GM21390 (cell line): ENCODE results near the gene CLEC7A.

Experiments
- ATAC-seq: cut with Tn5 transposase; IDR thresholded peaks from one replicate; pipeline ENCODE4 v1.9.1; 2021; ENCODE audit not compliant: unreplicated experiment

Gene CLEC7A

DNA sequence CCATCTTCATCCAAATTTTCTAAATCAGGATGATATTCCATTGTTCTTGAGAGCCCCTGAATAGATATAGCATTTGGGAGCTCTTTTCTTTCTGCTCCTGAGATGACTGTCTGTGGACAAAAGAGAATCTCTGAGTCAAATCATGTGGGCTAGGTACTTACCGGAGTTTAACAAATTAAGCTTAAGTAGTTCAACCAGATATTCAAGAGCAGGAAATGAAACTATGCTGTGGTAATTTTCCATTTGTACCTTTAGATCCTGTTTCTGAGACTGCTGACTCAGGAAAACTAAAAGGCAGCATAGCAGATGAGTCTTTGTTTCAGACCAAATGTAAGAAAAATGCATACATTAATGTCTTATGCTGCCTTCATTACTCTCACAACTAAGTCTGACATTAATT is at the start of gene CLEC7A:
CLEC7A (minus strand) TSS at position 158 of the 400 bp plus-strand sequence; CDS start at position 41, 117 bp downstream.
- ATAC-seq = peak; percentile 84

DNA sequence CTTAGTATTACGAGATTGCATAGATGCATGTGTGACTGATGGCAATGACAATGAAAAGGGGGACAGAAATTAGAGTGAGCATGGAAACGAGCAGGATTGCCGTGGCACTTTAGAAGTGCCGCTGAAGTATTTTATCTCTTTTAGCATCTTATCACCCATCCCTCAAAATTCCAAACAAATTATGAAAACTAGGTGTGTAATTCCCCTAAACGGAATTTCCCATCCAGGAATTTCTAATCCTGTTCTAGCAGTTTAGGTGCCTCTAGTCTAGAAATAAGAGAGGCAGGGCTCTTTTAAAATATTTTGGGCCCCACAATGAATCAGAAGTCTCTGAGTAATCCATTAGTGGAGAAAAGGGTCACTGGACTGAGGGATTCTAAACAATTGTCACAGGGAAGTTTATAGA is 49.8 kb upstream of the CLEC7A start:
- ATAC-seq = no peak

DNA sequence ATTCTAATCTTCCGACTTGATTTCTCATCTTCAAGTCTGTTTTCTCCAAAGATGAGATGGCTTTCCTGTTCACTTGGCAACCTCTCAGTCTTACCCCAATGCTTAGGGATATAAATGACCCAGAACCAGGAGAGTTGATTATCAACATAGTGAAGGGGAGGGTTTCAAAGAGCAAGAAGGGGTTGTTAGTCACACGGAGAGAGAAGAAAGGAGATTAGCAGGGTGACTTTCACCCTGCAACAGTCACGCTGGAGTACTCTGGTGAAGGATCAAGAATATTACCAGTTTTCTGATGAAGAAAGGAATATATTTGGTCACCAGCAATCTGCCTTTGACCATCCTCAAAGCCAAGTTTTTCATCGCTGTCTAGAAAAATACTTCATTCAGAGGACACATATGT is 48.8 kb upstream of the CLEC7A start, which contains the start of gene TMEM52B:
TMEM52B (plus strand) TSS at position 212 of the 400 bp plus-strand sequence. CDS start 543 bp downstream, outside the sequence.
- ATAC-seq = no peak

DNA sequence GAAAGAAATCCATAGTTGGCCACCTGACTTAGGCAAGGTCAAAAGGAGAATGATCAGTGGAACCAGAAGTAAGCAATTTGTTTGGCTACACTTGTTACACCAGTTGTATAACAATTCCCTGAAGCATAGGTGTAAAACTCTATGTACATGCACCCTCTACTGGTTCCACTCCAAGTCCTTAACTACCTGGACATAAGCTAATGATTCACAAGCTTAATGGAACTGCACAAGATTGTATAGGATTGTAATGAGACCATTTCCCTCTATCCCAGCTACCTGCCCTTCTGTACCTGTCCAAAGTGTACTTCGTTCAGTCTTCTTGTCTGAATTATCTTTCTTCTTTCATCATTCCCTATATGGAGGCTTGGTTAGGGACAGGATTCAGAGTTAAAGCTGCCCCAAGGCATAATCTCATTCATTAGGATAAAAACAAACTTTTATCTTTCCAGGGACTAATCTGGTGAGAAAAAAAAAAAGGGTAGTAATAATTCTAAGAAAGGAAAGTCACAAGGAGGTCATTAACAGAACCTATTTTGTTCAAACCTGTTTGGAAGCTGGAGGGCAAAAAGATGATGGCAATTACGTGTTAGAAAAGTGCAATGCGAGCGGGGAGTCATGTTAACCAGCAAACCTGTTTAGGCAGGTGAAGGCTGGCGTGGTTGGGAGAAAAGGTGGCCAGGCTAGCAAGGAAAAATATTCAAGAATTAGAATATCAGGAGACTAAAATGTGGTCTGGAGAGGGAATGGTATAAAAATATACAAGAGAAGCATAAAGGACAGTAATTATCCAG is 46.0 kb upstream of the CLEC7A start:
- ATAC-seq = no peak

DNA sequence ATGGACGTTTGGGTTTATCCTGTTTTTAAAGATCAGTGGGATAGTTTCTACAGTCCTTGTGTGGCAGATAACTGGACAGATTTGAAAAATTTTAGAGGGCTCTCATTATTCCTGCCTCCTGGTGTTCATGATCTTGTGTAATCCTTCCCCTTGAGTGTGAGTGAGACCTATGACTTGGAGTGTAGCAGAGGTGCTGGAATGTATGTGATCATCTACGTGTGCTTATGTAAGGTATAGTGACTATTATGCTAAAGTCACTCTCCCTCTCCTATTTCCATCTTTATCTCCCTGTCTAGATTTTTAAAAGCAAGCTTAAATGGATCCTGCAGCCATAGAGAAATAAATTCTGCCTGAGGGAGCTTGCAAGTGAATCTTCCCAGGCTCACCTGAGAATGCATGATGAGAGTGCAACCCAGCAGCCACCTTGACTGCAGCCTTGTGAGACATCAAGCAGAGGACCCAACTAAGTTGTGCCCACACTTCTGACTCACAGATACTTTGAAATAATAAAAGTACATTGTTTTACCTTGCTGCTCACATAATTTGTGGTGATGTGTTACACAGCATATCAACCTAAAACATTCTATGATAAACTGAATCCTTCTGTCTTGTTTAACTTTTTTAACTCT is 45.1 kb upstream of the CLEC7A start:
- no peak for ATAC-seq

DNA sequence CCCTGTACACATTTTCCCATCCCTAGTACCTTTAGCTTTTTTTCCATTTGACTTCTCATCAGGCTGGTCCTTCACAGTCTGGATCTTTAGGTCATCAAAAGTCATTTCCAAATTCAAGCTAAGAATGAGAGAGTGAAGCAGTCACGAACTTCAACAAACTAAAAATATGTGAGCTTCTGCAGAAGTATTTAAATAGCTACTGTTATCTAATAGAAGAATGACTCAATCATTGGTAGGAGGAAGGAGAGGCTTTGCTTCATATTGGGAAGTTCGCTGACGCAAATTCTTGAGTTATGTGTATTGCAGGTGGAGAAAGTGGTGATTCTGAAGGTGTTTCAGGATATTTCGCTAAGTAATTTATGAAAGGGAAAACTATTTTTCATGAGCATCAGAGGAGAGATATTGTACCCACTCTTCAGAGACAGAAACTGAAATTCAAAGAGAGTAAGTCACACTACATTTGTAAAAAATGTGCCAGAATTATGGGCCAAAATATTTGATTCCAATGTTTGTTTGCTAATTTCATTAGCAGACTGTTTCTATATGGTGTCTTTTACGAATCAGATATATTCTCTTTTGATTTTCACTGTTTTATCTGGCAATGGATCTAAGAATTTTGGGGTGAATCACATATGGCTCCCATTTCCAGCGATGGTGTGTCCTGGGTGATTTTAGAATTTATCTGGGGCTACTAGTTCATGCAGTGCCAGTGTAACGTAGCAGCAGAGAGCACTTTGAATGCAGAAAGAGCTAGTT is 42.2 kb upstream of the CLEC7A start, which contains the start of gene OLR1:
OLR1 (minus strand) TSS at position 160 of the 756 bp plus-strand sequence; CDS start at position 105, 55 bp downstream.
- no peak for ATAC-seq

DNA sequence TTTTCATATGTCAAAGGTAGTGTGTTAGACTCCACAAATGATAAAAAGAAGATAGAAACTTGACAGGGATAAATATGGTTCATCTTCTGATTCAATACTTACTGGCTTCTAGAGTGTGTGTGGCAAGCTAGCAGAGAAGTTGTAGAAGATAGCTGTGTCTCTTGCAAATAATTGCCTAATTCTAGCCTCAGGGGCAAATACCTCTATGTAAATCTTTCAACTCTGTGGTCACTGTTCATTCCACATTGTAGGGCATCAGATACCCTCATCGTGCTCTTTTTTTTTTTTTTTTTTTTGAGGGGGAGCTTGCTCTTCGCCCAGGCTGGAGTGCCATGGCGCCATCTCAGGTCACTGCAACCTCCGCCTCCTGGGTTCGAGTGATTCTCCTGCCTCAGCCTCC is 40.2 kb upstream of the CLEC7A start:
- no peak for ATAC-seq

DNA sequence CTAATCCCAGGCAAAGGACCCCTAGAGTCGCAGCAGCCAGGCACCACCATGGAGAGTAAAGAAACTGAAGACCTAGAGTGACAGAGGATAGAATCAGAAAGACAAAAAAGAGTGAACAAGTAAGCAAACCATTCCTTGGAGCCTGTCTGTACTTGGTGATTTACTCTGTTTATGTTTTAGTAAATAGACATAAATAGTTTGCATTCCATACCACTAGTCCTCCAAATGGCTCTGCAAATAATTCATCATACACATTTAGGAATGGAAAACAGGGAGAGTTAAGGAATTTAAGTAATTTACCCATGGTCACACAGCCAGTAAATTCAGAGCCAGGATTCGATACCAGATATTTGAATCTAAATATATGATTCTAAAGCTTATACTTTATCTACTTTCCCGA is 39.1 kb upstream of the CLEC7A start:
- ATAC-seq = no peak

DNA sequence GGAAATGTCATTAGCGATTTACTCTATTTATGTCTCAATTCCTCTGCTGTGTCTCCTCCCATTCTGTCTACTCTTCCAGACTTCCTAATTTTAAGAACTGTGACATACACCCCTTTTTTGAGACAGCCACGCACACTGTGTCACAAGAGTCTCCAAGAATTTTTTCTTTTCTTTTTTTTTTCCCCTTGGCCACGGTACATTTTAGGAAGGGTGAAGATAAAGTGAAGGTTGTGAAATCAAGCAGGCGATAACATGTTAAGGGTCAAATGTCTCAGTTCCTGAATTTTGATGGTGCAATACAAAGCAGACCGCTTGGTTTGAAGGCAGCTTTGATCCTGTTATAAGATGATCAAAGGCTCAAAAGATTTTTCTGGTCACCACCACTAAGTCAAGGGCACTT is 37.6 kb upstream of the CLEC7A start:
- no peak for ATAC-seq

DNA sequence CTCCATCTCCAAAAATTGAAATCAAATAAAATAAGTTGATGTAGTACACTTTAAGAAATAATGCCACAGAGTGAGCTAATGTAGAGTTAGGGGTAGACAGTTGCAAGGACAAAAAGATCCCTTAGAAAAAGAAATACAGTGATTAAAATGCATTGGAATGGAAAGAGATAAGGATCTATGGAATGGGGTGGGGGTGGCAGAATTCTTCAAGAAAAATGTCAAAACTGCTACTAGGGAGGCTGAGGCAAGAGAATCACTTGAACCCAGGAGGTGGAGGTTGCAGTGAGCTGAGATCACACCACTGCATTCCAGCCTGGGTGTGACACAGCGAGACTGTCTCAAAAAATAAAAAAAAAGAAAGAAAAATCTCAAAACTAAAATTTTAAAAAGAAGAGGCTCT is 35.4 kb upstream of the CLEC7A start:
- no peak for ATAC-seq

DNA sequence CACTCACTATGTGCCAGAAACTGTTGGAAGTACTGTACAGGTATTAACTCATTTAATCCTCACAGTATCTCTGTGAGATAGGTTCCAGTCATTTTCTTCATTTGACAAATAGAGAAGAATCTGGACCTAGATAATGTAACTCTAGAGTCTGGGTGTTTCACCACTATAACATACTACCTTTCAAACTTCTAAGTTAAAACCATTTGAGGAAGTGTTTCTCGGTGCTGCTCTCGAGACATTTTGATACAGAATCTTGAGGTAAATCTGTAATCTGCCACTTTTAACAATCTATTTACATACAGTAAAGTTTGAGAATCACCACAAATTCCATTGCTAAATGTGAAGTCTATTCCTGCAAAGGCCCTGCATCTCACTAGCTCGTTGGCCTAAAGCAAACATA is 33.1 kb upstream of the CLEC7A start:
- ATAC-seq = no peak

DNA sequence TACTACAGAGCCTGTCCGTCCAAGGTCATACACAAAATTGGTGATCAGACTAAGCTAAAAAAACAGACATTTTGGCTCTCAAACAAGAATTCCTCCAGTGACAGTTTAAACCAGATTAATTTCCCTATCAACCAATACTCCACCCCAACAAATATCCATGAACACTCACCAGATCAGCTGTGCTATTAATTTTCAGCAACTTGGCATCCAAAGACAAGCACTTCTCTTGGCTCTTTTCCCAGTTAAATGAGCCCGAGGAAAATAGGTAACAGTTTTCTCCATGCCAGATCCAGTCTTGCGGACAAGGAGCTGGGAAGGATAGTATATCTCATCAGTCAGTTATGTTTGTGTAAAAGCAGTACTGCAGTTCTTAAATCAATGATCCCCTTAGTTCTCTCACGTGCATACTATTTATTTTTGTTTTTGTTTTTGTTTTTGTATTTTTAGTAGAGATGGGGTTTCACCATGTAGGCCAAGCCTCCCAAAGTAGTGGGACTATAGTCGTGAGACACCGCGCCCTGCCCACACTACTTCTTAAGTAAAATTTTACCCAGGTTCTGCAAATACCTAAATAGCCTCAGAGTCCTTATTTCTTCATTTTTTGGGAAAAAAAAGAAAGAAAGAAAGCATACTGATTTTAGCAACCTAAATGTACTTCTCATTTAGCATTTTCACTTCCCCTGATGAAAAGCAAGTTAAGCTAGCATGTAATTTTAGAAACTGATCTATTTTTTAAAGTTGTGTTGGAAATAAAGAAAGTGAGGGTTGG is 30.8 kb upstream of the CLEC7A start:
- no peak for ATAC-seq

DNA sequence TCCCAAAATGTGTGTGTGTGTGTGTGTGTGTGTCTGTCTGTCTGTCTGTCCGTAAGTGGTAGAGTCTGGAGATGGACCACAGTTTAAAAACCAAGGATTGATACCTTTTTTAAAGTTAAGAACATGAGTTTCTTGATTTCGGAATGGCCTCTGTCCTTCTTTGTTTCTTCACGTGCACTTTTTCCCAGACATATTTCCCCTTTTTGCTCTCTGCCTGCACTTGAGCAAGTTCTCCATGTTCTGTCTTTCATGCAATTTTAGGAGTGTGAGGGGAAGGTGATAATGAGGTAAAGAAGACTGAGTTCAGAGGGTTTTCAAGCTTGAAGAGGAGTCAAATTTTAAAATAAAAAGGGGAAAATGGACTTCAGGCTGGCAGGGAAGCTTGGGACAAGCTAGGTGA is 29.3 kb upstream of the CLEC7A start:
- ATAC-seq = no peak

DNA sequence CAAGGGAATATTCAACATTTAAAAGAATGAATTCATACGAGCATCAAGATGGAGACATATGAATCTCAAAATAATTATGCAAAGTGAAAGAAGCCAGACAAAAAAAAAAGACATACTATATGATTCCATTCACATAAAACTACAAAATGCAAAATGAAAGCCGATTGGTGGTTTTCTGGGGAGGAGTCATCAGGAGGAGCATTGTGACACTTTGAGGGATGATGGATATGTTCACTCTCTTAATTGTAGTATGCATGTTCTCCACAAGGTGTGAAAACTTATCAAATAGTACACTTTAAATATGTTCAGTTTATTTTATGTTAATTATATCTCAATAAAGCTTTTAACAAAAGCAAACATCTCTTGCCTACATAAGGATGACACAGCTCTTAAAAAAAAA is 28.4 kb upstream of the CLEC7A start:
- ATAC-seq = no peak

DNA sequence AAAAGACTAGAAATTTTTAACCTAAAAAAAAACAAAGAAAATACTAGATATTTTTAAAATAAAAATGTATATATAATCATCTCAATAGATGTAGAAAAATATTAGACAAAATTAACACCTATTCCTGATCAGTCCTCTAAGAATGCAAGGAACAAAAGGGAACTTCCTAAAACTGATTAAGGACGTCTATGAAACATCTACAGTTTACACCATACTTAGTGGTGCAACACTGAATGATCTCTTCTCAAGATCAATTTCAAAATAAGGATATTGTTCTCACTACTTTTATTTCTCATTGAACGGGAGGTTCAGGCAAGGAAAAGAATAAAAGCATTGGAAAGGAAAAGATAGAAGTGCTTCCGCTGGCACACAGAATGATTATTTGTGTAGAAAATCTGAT is 26.0 kb upstream of the CLEC7A start:
- no peak for ATAC-seq

DNA sequence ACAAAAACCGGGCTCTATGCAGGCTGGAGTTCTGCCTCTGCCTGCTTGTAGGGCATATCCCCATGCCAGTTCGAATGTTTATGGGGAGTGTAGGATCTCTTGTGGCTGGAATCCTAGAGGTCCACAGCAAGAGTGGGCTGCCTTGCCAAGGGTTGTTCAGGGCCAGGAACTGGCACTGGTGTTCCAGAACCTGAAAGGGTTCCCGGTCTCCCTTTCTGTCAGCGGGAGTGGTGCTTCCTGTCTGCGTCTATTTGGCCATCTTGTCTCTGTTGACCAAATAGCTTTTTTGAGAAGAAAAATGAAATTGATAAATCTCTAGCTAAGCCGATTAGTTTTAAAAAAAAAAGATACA is 24.1 kb upstream of the CLEC7A start:
- no peak for ATAC-seq

DNA sequence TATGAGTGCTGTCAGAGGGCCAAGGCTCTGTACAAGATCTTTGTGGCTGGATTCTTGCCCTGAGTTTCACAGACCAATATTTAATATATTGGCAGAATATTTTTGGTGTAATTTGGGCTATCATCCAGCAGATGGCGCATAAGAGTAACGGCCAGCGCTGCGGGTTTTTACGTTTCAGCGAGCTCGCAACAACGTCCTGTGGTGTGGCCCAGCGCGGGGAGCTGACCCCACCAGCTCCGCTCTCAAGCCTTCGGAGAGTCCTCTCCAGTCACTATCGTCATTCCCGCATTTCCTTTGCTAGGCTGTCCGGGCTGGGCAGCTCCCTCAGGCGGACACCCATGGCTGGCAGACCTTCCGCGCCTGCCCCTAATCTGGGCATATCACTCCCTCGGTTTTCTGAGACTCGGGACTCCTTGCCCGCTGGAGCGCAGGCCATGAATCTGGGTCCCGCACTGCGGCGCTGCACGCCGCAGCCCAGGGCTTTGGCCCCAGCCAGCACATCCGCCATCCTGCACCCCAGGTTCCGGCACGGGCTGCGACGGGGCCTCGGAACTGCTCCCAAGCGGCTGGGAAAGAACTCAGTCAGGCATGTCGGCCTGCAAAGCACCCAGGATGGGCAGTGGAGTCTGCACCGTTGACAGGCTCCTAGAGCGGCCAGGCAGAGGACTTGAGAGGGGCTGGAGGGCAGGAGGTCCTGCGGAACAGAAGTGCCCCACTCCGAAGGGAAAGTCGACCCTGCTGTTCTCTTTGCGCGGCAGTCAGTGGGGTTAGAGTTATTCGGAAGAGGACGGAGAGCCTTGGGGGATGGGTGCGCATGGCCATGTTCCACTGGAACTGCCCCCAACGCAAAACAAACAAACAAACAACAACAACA is 23.5 kb upstream of the CLEC7A start:
- peak; percentile 63 for ATAC-seq

DNA sequence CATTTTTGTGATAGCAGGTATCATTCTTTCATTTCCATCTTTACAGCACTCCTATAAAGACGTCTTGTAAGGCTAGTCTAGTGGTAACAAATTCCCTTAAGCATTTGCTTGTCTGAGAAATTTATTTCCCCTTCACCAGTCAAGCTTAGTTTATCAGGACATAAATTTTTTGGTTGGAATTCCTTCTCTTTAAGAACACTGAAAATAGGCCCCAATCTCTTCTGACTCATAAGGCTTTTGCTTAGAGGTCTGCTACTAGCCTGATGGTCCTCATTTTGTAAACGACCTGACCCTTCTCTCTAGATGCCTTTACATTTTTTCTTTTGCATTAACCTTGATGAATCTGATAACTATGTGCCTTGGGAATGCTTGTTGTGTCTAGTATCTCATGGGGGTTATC is 21.6 kb upstream of the CLEC7A start:
- no peak for ATAC-seq

DNA sequence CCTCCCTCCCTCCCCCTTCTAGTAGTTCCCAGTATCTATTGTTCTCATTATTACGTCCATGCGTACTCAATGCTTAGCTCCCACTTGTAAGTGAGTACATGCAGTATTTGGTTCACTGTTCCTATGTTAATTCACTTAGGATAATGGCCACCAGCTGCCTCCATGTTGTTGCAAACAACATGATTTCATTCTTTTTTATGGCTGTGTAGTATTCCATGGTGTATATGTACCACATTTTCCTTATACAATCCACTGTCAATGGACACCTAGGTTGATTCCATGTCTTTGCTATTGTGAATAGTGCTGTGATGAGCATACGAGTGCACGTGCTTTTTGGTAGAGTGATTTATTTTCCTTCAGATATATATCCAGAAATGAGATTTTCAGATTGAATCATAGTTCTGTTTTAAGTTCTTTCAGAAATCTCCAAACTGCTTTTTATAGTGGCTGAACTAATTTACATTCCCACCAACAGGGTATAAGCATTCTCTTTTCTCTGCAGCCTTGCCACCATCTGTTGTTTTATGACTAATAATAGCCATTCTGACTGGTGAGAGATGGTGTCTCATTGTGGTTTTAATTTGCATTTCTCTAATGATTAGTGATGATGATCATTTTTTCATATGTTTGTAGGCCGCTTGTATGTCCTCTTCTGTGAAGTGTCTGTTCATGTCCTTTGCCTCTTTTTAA is 17.9 kb upstream of the CLEC7A start:
- peak; percentile 82 for ATAC-seq
